MCF 10A (cell line): ENCODE data around the gene MAPT. TPM values are rescaled to one million over a fixed set of nuclear protein-coding genes. Genes with fewer than 3 reads are reported as not detected.

ENCODE experiments used
- BruUV-seq: library from RNA; stranded (reverse); fragments of 400-500 nt; replicated peaks from 2 replicates; lab custom pipeline; 2021; lab: Mats Ljungman, UMichigan
- CTCF ChIA-PET: fragments of 300-600 bp; sonication (Branson Sonifier 250); formaldehyde crosslinking; extraction: SDS; loops from one replicate; lab custom pipeline; 2021; ENCODE audit warnings: antibody characterized with exemption, inconsistent platforms; lab: Yijun Ruan, JAX
- POLR2A ChIA-PET: fragments of 300-600, 350-650 bp; sonication (Branson Sonifier 250); formaldehyde crosslinking; extraction: SDS; loops from one replicate; lab custom pipeline; 2020; ENCODE audit warnings: antibody characterized with exemption, inconsistent platforms; lab: Yijun Ruan, JAX
- DNase-seq: peaks from one replicate; pipeline ENCODE4 v3.0.0-alpha.2; 2018; ENCODE audit not compliant: unreplicated experiment
- H3K27ac Mint-ChIP-seq: one replicate; pipeline ENCODE4 v1.8.0; 2022; ENCODE audit warnings: mild to moderate bottlenecking, low read depth, mixed read lengths; ENCODE audit not compliant: unreplicated experiment
- H3K27me3 Mint-ChIP-seq: one replicate; pipeline ENCODE4 v1.8.0; 2022; ENCODE audit warnings: mixed read lengths; ENCODE audit not compliant: insufficient read depth, unreplicated experiment
- H3K36me3 Mint-ChIP-seq: one replicate; pipeline ENCODE4 v1.8.0; 2022; ENCODE audit warnings: mild to moderate bottlenecking, moderate library complexity, mixed read lengths; ENCODE audit not compliant: insufficient read depth, unreplicated experiment
- H3K4me1 Mint-ChIP-seq: one replicate; pipeline ENCODE4 v1.8.0; 2022; ENCODE audit warnings: mixed read lengths; ENCODE audit not compliant: insufficient read depth, unreplicated experiment
- H3K4me3 Mint-ChIP-seq: one replicate; pipeline ENCODE4 v1.8.0; 2022; ENCODE audit warnings: mild to moderate bottlenecking, moderate library complexity, mixed read lengths; ENCODE audit not compliant: unreplicated experiment
- H3K9me3 Mint-ChIP-seq: one replicate; pipeline ENCODE4 v1.8.0; 2022; ENCODE audit warnings: mixed read lengths; ENCODE audit not compliant: unreplicated experiment
- CTCF ChIP-seq: fragments of 200-600 bp; IDR thresholded peaks from one replicate; pipeline ENCODE4 v1.8.0; 2022; ENCODE audit warnings: antibody characterized with exemption, mild to moderate bottlenecking; ENCODE audit not compliant: unreplicated experiment
- intact Hi-C: fragments of 100-400 bp; cut with micrococcal nuclease; formaldehyde crosslinking; loops from 2 replicates; pipeline ENCODE4 v1.14.1; 2022
- total RNA-seq: library from RNA; stranded (reverse); gene quantifications from 2 replicates; pipeline ENCODE4 v1.2.3, GENCODE V29; 2022

Gene MAPT
- total RNA-seq, 1 experiment from 2014 or later: 0.42 TPM

- intact Hi-C loops: no loop called here
- Mint-ChIP-seq H3K4me1 (no peaks in the 10 kb centered on the region), H3K4me3 (no peak overlapping the region), H3K27me3 (peaks cover 25% of the 10 kb centered on the region), H3K9me3 (no peaks in the 10 kb centered on the region), H3K27ac (no peak overlapping the region), H3K36me3 (no peaks in the 10 kb centered on the region)
- ChIA-PET POLR2A (no interaction called here), CTCF (interaction anchor here (0.5 kb wide), 1 partner anchor 49 kb away, joined by 3 read pairs; no protein-coding TSS in a partner anchor)
- no TSS peak for BruUV-seq
- DNase-seq: no peak
- no peak for TF ChIP-seq CTCF
Observed at GRCh38 chr17:45925311-45925710, 31.0 kb downstream of the MAPT start.

- POLR2A ChIA-PET: no interaction called here
- Mint-ChIP-seq H3K4me3 (no peak overlapping the region), H3K36me3 (no peaks in the 10 kb centered on the region), H3K27ac (no peak overlapping the region), H3K27me3 (peaks cover 10% of the 10 kb centered on the region), H3K9me3 (no peaks in the 10 kb centered on the region), H3K4me1 (no peaks in the 10 kb centered on the region)
- CTCF ChIA-PET: no interaction called here
- no peak for DNase-seq
- intact Hi-C loops: no loop called here
- no peak for TF ChIP-seq CTCF
- BruUV-seq: no TSS peak
Observed at GRCh38 chr17:45927247-45927646, 32.9 kb downstream of the MAPT start.

DNA sequence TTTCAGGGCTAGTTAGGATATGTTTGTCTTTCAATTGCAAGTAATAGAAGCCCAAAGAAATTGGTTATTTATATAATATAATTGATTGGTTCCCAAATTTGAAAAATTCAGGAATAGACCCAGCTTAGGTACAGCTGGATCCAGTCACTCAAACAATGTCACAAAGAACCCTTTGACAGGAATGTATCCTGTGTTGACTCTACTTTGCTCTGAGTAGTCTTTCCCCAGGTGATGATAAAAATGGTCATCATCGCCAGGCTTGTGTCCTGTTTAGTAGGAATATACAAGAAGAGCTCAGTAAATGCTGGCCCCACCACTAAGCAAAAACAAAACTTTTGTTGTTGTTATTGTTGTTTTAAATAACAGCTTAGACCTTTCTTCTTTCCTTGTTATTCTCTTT is 35.0 kb downstream of the MAPT start:
- H3K4me1 Mint-ChIP-seq: no peaks in the 10 kb centered on the region
- no peak for TF ChIP-seq CTCF
- H3K27me3 Mint-ChIP-seq: peaks cover 10% of the 10 kb centered on the region
- ChIA-PET POLR2A (no interaction called here), CTCF (interaction anchor here (0.6 to 2.2 kb wide), 3 partner anchors 20 to 1011 kb away, joined by 3 to 8 read pairs (median 5); partner anchors contain the start of gene MAPT)
- intact Hi-C loops: no loop called here
- no peaks in the 10 kb centered on the region for H3K36me3 Mint-ChIP-seq
- H3K27ac Mint-ChIP-seq: no peak overlapping the region
- no peak for DNase-seq
- no TSS peak for BruUV-seq
- no peak overlapping the region for H3K4me3 Mint-ChIP-seq
- H3K9me3 Mint-ChIP-seq: no peaks in the 10 kb centered on the region

GRCh38 chr17:45930420-45930951 is 36.1 kb downstream of the MAPT start:
- POLR2A ChIA-PET: no interaction called here
- Mint-ChIP-seq H3K4me3 (no peak overlapping the region), H3K36me3 (no peaks in the 10 kb centered on the region), H3K27me3 (peaks cover 9% of the 10 kb centered on the region), H3K4me1 (no peaks in the 10 kb centered on the region), H3K9me3 (no peaks in the 10 kb centered on the region), H3K27ac (no peak overlapping the region)
- intact Hi-C loops: no loop called here
- CTCF ChIA-PET: interaction anchor here (2.2 kb wide), 1 partner anchor 18 kb away, joined by 8 read pairs; no protein-coding TSS in a partner anchor
- no peak for TF ChIP-seq CTCF
- no peak for DNase-seq
- no TSS peak for BruUV-seq
